Activated naive CD4-positive, alpha-beta T cell treated with anti-CD3 and anti-CD28 coated beads for 36 hours (primary cell): ENCODE data around the gene STON1. TPM values are rescaled to one million over a fixed set of nuclear protein-coding genes. Genes with fewer than 3 reads are reported as not detected.
"Not testable (repeated sequence)": the region's sequence is repeated elsewhere in the genome, so short reads cannot be mapped to it uniquely, and the experiment has no call there.

Experiments
- CTCF ChIA-PET: fragments of 350-600 bp; sonication (Branson Sonifier 250); formaldehyde crosslinking; loops from one replicate; lab custom pipeline; 2021; ENCODE audit warnings: antibody characterized with exemption; lab: Charles Lee
- DNase-seq: peaks from one replicate; pipeline ENCODE4 v3.0.0-alpha.2; 2020
- H3K27ac Mint-ChIP-seq: one replicate; pipeline ENCODE4 v1.8.0; 2021; ENCODE audit warnings: mild to moderate bottlenecking, mixed read lengths
- H3K27me3 Mint-ChIP-seq: one replicate; pipeline ENCODE4 v1.8.0; 2021; ENCODE audit warnings: low read depth, mixed read lengths
- H3K36me3 Mint-ChIP-seq: one replicate; pipeline ENCODE4 v1.8.0; 2021; ENCODE audit warnings: low read depth, mixed read lengths
- H3K4me1 Mint-ChIP-seq: one replicate; pipeline ENCODE4 v1.8.0; 2021; ENCODE audit warnings: low read depth, mixed read lengths
- H3K4me3 Mint-ChIP-seq: one replicate; pipeline ENCODE4 v1.8.0; 2021; ENCODE audit warnings: mild to moderate bottlenecking, moderate library complexity, mixed read lengths
- H3K9me3 Mint-ChIP-seq: one replicate; pipeline ENCODE4 v1.8.0; 2021; ENCODE audit warnings: mixed read lengths
- intact Hi-C: fragments of 100-400 bp; cut with micrococcal nuclease; formaldehyde crosslinking; loops from one replicate; pipeline ENCODE4 v1.15.1; 2023
- total RNA-seq, 2 experiments: library from RNA; stranded (reverse); gene quantifications; one replicate each; pipeline ENCODE4 v1.2.3, GENCODE V29; 2021

The STON1 gene
- total RNA-seq, 2 experiments from 2014 or later, result 0.45 to 0.57 TPM

GRCh38 chr2:48532174-48532573 is 2.2 kb downstream of the STON1 start:
- Mint-ChIP-seq H3K27ac (no peak overlapping the region), H3K9me3 (no peaks in the 10 kb centered on the region), H3K4me3 (no peak overlapping the region), H3K36me3 (no peaks in the 10 kb centered on the region), H3K27me3 (no peaks in the 10 kb centered on the region), H3K4me1 (peaks cover 14% of the 10 kb centered on the region)
- no peak for DNase-seq
- CTCF ChIA-PET, result no interaction called here
- intact Hi-C loops, result loop anchor here (5.0 kb wide), 1 partner anchor 85 kb away; no protein-coding TSS in a partner anchor

GRCh38 chr2:48532824-48533223 is 2.9 kb downstream of the STON1 start:
- H3K27ac Mint-ChIP-seq, result no peak overlapping the region
- H3K4me3 Mint-ChIP-seq, result no peak overlapping the region
- H3K9me3 Mint-ChIP-seq, result no peaks in the 10 kb centered on the region
- no peaks in the 10 kb centered on the region for H3K27me3 Mint-ChIP-seq
- intact Hi-C loops, result loop anchor here (5.0 kb wide), 1 partner anchor 86 kb away; no protein-coding TSS in a partner anchor
- no peaks in the 10 kb centered on the region for H3K36me3 Mint-ChIP-seq
- CTCF ChIA-PET, result no interaction called here
- H3K4me1 Mint-ChIP-seq, result peaks cover 14% of the 10 kb centered on the region
- no peak for DNase-seq

- CTCF ChIA-PET, result no interaction called here
- no peak for DNase-seq
- no peaks in the 10 kb centered on the region for H3K36me3 Mint-ChIP-seq
- intact Hi-C loops, result loop anchor here (5.0 kb wide), 1 partner anchor 87 kb away; no protein-coding TSS in a partner anchor
- H3K4me1 Mint-ChIP-seq, result peaks cover 7% of the 10 kb centered on the region
- no peak overlapping the region for H3K4me3 Mint-ChIP-seq
- H3K9me3 Mint-ChIP-seq, result no peaks in the 10 kb centered on the region
- H3K27ac Mint-ChIP-seq, result no peak overlapping the region
- no peaks in the 10 kb centered on the region for H3K27me3 Mint-ChIP-seq
Measured at GRCh38 chr2:48534781-48535180, 4.8 kb downstream of the STON1 start.

- H3K9me3 Mint-ChIP-seq, result no peaks in the 10 kb centered on the region
- no peak overlapping the region for H3K4me3 Mint-ChIP-seq
- H3K27ac Mint-ChIP-seq, result no peak overlapping the region
- H3K36me3 Mint-ChIP-seq, result no peaks in the 10 kb centered on the region
- intact Hi-C loops, result no loop called here
- no peaks in the 10 kb centered on the region for H3K27me3 Mint-ChIP-seq
- CTCF ChIA-PET, result interaction anchor here (0.6 kb wide), 1 partner anchor 17 kb away, joined by 3 read pairs; no protein-coding TSS in a partner anchor
- DNase-seq, result no peak
- H3K4me1 Mint-ChIP-seq, result no peaks in the 10 kb centered on the region
Measured at GRCh38 chr2:48540237-48540935, 10.4 kb downstream of the STON1 start.

- no peak for DNase-seq
Measured at GRCh38 chr2:48541666-48542389, 11.9 kb downstream of the STON1 start.

GRCh38 chr2:48543895-48544294 is 13.9 kb downstream of the STON1 start:
- no peak overlapping the region for H3K4me3 Mint-ChIP-seq

More at GRCh38 chr2:48541666-48542389, 11.9 kb downstream of the STON1 start:
- Mint-ChIP-seq H3K4me3 (no peak overlapping the region), H3K27me3 (no peaks in the 10 kb centered on the region), H3K36me3 (no peaks in the 10 kb centered on the region), H3K9me3 (no peaks in the 10 kb centered on the region), H3K27ac (no peak overlapping the region), H3K4me1 (no peaks in the 10 kb centered on the region)
- intact Hi-C loops, result no loop called here
- CTCF ChIA-PET, result no interaction called here

GRCh38 chr2:48545244-48545643 is 15.3 kb downstream of the STON1 start:
- intact Hi-C loops, result no loop called here
- H3K4me1 Mint-ChIP-seq, result no peaks in the 10 kb centered on the region
- no peak overlapping the region for H3K4me3 Mint-ChIP-seq
- CTCF ChIA-PET, result no interaction called here
- DNase-seq, result no peak
- H3K9me3 Mint-ChIP-seq, result no peaks in the 10 kb centered on the region
- no peaks in the 10 kb centered on the region for H3K27me3 Mint-ChIP-seq
- H3K27ac Mint-ChIP-seq, result no peak overlapping the region
- no peaks in the 10 kb centered on the region for H3K36me3 Mint-ChIP-seq

More at GRCh38 chr2:48543895-48544294, 13.9 kb downstream of the STON1 start:
- Mint-ChIP-seq H3K4me1 (no peaks in the 10 kb centered on the region), H3K27me3 (no peaks in the 10 kb centered on the region), H3K27ac (no peak overlapping the region), H3K9me3 (no peaks in the 10 kb centered on the region), H3K36me3 (no peaks in the 10 kb centered on the region)
- CTCF ChIA-PET, result interaction anchor here (0.6 kb wide), 1 partner anchor 37 kb away, joined by 5 read pairs; no protein-coding TSS in a partner anchor
- intact Hi-C loops, result no loop called here
- DNase-seq, result no peak

- Mint-ChIP-seq H3K4me1 (no peaks in the 10 kb centered on the region), H3K36me3 (no peaks in the 10 kb centered on the region), H3K4me3 (no peak overlapping the region), H3K9me3 (no peaks in the 10 kb centered on the region), H3K27me3 (no peaks in the 10 kb centered on the region), H3K27ac (no peak overlapping the region)
- DNase-seq, result no peak
- intact Hi-C loops, result no loop called here
- CTCF ChIA-PET, result no interaction called here
Measured at GRCh38 chr2:48548840-48549239, 18.9 kb downstream of the STON1 start.

- CTCF ChIA-PET, result no interaction called here
- no peaks in the 10 kb centered on the region for H3K36me3 Mint-ChIP-seq
- no peaks in the 10 kb centered on the region for H3K9me3 Mint-ChIP-seq
- no peak for DNase-seq
- H3K27me3 Mint-ChIP-seq, result no peaks in the 10 kb centered on the region
- H3K27ac Mint-ChIP-seq, result no peak overlapping the region
- intact Hi-C loops, result no loop called here
- no peak overlapping the region for H3K4me3 Mint-ChIP-seq
- H3K4me1 Mint-ChIP-seq, result no peaks in the 10 kb centered on the region
Measured at GRCh38 chr2:48549972-48550371, 20.0 kb downstream of the STON1 start.

- Mint-ChIP-seq H3K9me3 (no peaks in the 10 kb centered on the region), H3K4me3 (no peak overlapping the region), H3K27ac (no peak overlapping the region), H3K36me3 (no peaks in the 10 kb centered on the region), H3K4me1 (no peaks in the 10 kb centered on the region), H3K27me3 (no peaks in the 10 kb centered on the region)
- CTCF ChIA-PET, result interaction anchor here (0.6 to 0.7 kb wide), 2 partner anchors 344 to 632 kb away, joined by 3 to 6 read pairs; no protein-coding TSS in a partner anchor
- intact Hi-C loops, result no loop called here
- no peak for DNase-seq
Measured at GRCh38 chr2:48551548-48551947, 21.6 kb downstream of the STON1 start.

GRCh38 chr2:48555071-48555470 is 25.1 kb downstream of the STON1 start:
- CTCF ChIA-PET, intact Hi-C loops, H3K36me3 Mint-ChIP-seq, H3K27ac Mint-ChIP-seq, H3K4me1 Mint-ChIP-seq, H3K27me3 Mint-ChIP-seq, DNase-seq, H3K9me3 Mint-ChIP-seq, H3K4me3 Mint-ChIP-seq: not testable (repeated sequence)

GRCh38 chr2:48558456-48558855 is 28.5 kb downstream of the STON1 start:
- CTCF ChIA-PET, result no interaction called here
- H3K36me3 Mint-ChIP-seq, result no peaks in the 10 kb centered on the region
- no peak for DNase-seq
- H3K4me1 Mint-ChIP-seq, result no peaks in the 10 kb centered on the region
- H3K27ac Mint-ChIP-seq, result no peak overlapping the region
- no peaks in the 10 kb centered on the region for H3K9me3 Mint-ChIP-seq
- H3K27me3 Mint-ChIP-seq, result no peaks in the 10 kb centered on the region
- intact Hi-C loops, result no loop called here
- no peak overlapping the region for H3K4me3 Mint-ChIP-seq
